Left forelimb (tissue), 1 donor: ENCODE measurements around the gene SERPINB7.

ENCODE experiments used
- DNase-seq: peaks from one replicate; pipeline ENCODE4 v3.0.0-alpha.2; 2018; ENCODE audit warnings: low spot score

Gene SERPINB7

GRCh38 chr18:63848159-63848558 is 72.9 kb downstream of the SERPINB7 start:
- DNase-seq, result no peak

DNA sequence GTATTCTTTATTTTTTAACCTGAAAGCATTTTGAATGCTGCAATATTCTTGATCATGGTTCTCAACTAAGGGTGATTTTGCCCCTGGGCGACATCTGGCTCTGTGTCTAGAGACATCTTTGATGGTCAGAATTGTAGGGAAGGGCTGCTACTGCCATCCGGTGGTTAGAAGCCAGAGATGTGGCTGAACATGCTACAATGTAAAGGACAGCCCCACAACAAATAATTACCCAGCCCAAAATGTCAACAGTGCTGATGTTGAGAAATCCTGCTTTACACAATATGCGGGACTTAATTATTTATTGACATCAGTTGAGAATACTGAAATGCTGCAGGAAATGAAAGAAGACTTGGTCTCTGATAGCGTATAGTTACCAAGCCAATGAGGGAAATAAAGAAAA is 74.8 kb downstream of the SERPINB7 start:
- no peak for DNase-seq

DNA sequence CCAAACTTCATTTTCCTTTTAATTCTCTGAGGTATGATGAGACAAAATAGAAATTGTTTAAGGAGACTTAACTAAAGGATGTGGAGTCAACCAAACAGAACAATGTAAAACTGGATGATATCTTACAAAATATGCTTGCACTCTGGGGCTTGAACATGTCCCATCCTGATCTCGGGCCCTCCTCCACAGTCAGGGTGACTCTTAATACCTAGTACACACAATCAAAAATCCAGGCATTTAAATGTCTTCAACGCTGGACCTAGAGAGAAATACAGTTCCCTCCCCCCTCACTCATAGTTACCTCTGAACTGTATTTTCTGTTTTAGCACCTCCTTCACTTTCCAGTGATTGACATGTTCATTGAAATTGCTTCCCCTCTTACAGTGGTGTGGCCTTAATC is 75.4 kb downstream of the SERPINB7 start:
- no peak for DNase-seq
